ENCODE results near the gene COPB2.
"Not testable (repeated sequence)": the region's sequence is repeated elsewhere in the genome, so short reads cannot be mapped to it uniquely, and the experiment has no call there.

DNA sequence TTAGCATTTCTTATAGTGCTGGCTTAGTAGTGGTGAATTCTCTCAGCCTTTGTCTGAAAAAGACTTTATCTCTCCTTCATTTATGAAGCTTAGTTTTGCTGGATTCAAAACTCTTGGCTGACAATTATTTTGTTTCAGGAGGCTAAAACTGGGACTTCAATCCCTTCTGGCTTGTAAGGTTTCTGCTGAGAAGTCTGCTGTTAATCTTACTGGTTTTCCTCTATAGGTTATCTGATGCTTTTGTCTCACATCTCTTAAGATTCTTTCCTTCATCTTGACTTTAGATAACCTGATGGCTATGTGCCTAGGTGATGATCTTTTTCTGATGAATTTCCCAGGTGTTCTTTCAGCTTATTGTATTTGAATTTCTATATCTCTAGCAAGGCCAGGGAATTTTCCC, 23.4 kb upstream of the COPB2 start:
- not testable (repeated sequence) for TF ChIP-seq MXI1 (IDR thresholded peaks at IDR 0.05; ENCODE audit: borderline replicate concordance, low read depth, low read length); CTCF (conservative IDR thresholded peaks at IDR 0.05; ENCODE audit: low read depth, low read length); BHLHE40 (IDR thresholded peaks at IDR 0.05; ENCODE audit: low read depth, low read length); MAZ (IDR thresholded peaks at IDR 0.05; ENCODE audit: borderline replicate concordance, low read depth, low read length); RFX5 (IDR thresholded peaks at IDR 0.05; ENCODE audit: low read depth, low read length); POLR2A (IDR thresholded peaks at IDR 0.05; ENCODE audit: low read depth, low read length); CEBPB (IDR thresholded peaks at IDR 0.05; ENCODE audit: low read depth, low read length); RAD21 (IDR thresholded peaks at IDR 0.05; ENCODE audit: low read length); RCOR1 (IDR thresholded peaks at IDR 0.05; ENCODE audit: insufficient replicate concordance, low read length); SMC3 (IDR thresholded peaks at IDR 0.05; ENCODE audit: low read depth, low read length); FOS (IDR thresholded peaks at IDR 0.05; ENCODE audit: low read depth, low read length)
- TF ChIP-seq, protein P1, sequence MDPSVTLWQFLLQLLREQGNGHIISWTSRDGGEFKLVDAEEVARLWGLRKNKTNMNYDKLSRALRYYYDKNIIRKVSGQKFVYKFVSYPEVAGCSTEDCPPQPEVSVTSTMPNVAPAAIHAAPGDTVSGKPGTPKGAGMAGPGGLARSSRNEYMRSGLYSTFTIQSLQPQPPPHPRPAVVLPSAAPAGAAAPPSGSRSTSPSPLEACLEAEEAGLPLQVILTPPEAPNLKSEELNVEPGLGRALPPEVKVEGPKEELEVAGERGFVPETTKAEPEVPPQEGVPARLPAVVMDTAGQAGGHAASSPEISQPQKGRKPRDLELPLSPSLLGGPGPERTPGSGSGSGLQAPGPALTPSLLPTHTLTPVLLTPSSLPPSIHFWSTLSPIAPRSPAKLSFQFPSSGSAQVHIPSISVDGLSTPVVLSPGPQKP (IDR thresholded peaks at IDR 0.05; ENCODE audit: borderline replicate concordance, low read depth, low read length): not testable (repeated sequence)
